ENCODE results near the gene EFCAB9.

DNA sequence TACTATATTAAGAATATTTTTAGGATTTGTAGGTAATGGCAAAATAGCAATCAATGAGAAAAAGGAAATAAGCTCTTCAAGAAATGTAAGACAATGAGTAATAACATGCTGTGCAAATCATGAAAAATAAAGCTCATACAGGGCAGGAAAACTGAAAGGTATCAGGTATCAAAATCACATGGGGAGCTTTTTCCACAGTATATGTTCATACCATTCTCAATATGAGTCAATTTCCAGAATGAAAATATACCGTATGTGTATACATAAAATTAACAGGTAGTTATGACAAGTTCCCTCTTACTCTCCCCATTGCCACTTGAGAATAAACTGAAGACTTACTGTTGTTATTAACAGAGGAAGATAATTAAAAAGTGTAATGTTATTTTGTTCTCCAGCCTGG, 35.9 kb downstream of the EFCAB9 start:
- TF ChIP-seq POLR2A (IDR thresholded peaks at IDR 0.05), result no peak
- TF ChIP-seq, protein P1, sequence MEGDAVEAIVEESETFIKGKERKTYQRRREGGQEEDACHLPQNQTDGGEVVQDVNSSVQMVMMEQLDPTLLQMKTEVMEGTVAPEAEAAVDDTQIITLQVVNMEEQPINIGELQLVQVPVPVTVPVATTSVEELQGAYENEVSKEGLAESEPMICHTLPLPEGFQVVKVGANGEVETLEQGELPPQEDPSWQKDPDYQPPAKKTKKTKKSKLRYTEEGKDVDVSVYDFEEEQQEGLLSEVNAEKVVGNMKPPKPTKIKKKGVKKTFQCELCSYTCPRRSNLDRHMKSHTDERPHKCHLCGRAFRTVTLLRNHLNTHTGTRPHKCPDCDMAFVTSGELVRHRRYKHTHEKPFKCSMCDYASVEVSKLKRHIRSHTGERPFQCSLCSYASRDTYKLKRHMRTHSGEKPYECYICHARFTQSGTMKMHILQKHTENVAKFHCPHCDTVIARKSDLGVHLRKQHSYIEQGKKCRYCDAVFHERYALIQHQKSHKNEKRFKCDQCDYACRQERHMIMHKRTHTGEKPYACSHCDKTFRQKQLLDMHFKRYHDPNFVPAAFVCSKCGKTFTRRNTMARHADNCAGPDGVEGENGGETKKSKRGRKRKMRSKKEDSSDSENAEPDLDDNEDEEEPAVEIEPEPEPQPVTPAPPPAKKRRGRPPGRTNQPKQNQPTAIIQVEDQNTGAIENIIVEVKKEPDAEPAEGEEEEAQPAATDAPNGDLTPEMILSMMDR (IDR thresholded peaks at IDR 0.05), result no peak
- no peak for TF ChIP-seq POLR2AphosphoS5 (IDR thresholded peaks at IDR 0.05)
